ENCODE results near the gene SHD.

DNA sequence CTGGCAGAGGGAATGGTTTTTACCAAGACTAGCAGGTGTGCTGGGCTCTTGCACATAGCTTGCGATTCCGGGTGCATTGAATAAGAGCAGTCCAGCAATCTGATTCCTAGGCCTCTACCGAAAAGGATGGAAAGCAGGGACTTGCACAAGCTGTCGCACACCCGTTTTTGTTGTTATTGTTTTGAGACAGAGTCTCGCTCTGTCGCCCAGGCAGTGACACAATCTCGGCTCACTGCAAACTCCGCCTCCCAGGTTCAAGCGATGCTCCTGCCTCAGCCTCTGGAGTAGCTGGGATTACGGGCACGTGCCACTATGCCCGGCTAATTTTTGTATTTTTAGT lies 44.2 kb upstream of the SHD start:
- TF ChIP-seq POLR2A (IDR thresholded peaks at IDR 0.05; ENCODE audit: low read depth, low read length) = no peak
- TF ChIP-seq, protein P1, sequence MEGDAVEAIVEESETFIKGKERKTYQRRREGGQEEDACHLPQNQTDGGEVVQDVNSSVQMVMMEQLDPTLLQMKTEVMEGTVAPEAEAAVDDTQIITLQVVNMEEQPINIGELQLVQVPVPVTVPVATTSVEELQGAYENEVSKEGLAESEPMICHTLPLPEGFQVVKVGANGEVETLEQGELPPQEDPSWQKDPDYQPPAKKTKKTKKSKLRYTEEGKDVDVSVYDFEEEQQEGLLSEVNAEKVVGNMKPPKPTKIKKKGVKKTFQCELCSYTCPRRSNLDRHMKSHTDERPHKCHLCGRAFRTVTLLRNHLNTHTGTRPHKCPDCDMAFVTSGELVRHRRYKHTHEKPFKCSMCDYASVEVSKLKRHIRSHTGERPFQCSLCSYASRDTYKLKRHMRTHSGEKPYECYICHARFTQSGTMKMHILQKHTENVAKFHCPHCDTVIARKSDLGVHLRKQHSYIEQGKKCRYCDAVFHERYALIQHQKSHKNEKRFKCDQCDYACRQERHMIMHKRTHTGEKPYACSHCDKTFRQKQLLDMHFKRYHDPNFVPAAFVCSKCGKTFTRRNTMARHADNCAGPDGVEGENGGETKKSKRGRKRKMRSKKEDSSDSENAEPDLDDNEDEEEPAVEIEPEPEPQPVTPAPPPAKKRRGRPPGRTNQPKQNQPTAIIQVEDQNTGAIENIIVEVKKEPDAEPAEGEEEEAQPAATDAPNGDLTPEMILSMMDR (conservative IDR thresholded peaks at IDR 0.05; ENCODE audit: low read depth, low read length) = no peak
- no peak for TF ChIP-seq RFX5 (IDR thresholded peaks at IDR 0.05; ENCODE audit: low read depth, low read length)
